ENCODE measurements around the gene JUN.

The JUN gene

DNA sequence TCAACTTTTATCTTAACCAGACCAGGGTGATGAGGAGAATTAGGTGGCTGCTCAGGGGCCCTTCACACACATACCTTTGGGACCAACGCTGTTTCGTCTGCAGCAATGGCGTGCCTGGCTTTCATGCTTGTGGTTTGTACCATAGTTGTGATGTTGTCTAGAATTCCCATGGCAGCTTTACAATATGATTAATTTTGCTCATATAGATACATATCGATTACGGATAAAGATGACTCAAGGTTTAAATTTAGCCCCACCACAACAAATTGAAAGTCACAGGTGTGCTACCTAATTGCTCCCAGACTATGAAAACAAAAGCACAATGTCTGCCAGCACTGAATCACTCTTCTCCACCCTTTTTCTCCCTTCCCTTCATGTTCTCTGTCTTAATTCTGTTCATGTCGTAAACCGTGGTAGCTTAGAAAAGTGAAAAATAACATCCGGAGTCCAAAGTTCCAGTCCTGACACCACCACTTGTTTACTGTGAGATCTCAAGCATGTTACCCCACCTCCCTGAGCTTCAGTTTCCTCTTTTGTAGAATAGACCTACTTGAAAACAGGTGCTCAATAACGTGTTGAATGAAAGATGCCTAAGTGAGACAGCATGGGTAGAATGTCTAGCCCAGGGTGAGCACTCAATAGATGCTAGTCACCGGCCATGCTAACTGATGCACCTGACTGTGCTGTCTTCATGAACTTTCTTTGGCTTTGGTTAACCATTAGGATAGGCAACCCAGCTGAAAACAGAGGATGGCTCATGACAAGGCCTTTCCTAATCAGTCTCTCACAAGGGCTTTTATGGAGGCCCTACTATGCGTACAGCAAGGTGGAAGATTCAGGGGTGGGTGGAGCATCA lies 22.1 kb upstream of the JUN start:
- Histone ChIP-seq H2AFZ (ENCODE audit: low read length) (no peak overlapping the region; the same call in 1 of the 2 replicates), H3K9ac (ENCODE audit: low read depth, low read length, poor library complexity, severe bottlenecking) (no peak overlapping the region), H3K36me3 (ENCODE audit: insufficient read depth, low read length) (no peaks in the 10 kb centered on the region), H3K27me3 (ENCODE audit: insufficient read depth, low read length, poor library complexity, severe bottlenecking) (no peaks in the 10 kb centered on the region), H3K79me2 (ENCODE audit: insufficient read depth, low read length) (no peaks in the 10 kb centered on the region), H3K9me3 (ENCODE audit: insufficient read depth, low read depth, low read length) (no peaks in the 10 kb centered on the region), H3K9me2 (replicated peaks; ENCODE audit: low read depth, low read length) (no peaks in the 10 kb centered on the region), H3K4me3 (ENCODE audit: low read length, poor library complexity, severe bottlenecking) (no peak overlapping the region), H3K4me2 (ENCODE audit: low read depth, low read length, poor library complexity, severe bottlenecking) (no peak overlapping the region), H3K4me1 (ENCODE audit: insufficient read depth, low read length, poor library complexity, severe bottlenecking) (peaks cover 7% of the 10 kb centered on the region), H3F3A (ENCODE audit: low read depth) (no peaks in the 10 kb centered on the region), H4K20me1 (ENCODE audit: insufficient read depth, low read length, poor library complexity, severe bottlenecking) (no peaks in the 10 kb centered on the region)
- TF ChIP-seq, protein P1, sequence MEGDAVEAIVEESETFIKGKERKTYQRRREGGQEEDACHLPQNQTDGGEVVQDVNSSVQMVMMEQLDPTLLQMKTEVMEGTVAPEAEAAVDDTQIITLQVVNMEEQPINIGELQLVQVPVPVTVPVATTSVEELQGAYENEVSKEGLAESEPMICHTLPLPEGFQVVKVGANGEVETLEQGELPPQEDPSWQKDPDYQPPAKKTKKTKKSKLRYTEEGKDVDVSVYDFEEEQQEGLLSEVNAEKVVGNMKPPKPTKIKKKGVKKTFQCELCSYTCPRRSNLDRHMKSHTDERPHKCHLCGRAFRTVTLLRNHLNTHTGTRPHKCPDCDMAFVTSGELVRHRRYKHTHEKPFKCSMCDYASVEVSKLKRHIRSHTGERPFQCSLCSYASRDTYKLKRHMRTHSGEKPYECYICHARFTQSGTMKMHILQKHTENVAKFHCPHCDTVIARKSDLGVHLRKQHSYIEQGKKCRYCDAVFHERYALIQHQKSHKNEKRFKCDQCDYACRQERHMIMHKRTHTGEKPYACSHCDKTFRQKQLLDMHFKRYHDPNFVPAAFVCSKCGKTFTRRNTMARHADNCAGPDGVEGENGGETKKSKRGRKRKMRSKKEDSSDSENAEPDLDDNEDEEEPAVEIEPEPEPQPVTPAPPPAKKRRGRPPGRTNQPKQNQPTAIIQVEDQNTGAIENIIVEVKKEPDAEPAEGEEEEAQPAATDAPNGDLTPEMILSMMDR (conservative IDR thresholded peaks at IDR 0.05; ENCODE audit: low read length): no peak
- no peak for TF ChIP-seq EZH2phosphoT487 (IDR thresholded peaks at IDR 0.05; ENCODE audit: borderline replicate concordance)

DNA sequence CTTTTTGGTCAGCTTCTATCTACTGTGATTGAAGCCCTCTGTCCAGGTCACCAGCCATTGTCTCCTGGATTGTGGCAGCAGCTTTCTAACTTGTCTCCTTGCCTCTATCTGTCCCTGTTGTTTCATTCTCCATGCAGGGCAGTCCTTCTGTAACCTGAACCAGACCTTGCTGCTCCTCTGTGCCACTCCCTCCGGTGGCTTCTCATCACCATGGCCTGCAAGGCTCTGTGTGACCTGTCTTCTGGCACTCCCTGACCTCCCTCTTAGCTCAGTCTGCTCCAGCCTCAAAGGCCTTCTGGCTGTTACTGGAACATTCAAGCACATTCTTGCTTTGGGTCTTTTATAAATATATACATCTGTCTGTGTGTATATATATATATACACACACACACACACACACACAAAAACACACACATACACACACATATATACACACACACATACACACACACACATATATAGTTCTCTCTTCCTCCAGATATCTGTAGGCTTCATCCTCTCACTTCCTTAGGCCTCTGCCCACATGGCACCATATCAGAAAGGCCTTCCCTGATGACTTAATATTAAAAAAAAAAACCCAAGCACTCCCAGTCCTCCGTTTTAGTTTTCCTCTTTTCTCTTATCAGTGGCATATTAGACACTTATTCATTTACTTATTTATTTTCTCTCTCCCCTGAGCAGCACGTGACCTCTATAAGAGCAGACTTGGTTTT lies 21.2 kb upstream of the JUN start:
- H3K4me1 ChIP-seq (ENCODE audit: insufficient read depth, low read length, poor library complexity, severe bottlenecking): peaks cover 6% of the 10 kb centered on the region
- H3K4me2 ChIP-seq (ENCODE audit: low read depth, low read length, poor library complexity, severe bottlenecking): no peak overlapping the region
- H3K4me3 ChIP-seq (ENCODE audit: low read length, poor library complexity, severe bottlenecking): no peak overlapping the region
- no peaks in the 10 kb centered on the region for H3K79me2 ChIP-seq (ENCODE audit: insufficient read depth, low read length)
- H4K20me1 ChIP-seq (ENCODE audit: insufficient read depth, low read length, poor library complexity, severe bottlenecking): no peaks in the 10 kb centered on the region
- H3F3A ChIP-seq (ENCODE audit: low read depth): no peaks in the 10 kb centered on the region
- no peak for TF ChIP-seq EZH2phosphoT487 (IDR thresholded peaks at IDR 0.05; ENCODE audit: borderline replicate concordance)
- TF ChIP-seq, protein P1 (conservative IDR thresholded peaks at IDR 0.05; ENCODE audit: low read length): no peak; the same call in 1 of the 2 replicates
- no peak overlapping the region for H2AFZ ChIP-seq (ENCODE audit: low read length)
- no peak overlapping the region for H3K9ac ChIP-seq (ENCODE audit: low read depth, low read length, poor library complexity, severe bottlenecking)
- no peaks in the 10 kb centered on the region for H3K27me3 ChIP-seq (ENCODE audit: insufficient read depth, low read length, poor library complexity, severe bottlenecking)
- H3K9me2 ChIP-seq (replicated peaks; ENCODE audit: low read depth, low read length): no peaks in the 10 kb centered on the region
- H3K36me3 ChIP-seq (ENCODE audit: insufficient read depth, low read length): no peaks in the 10 kb centered on the region
- no peaks in the 10 kb centered on the region for H3K9me3 ChIP-seq (ENCODE audit: insufficient read depth, low read depth, low read length)

- no peak overlapping the region for H2AFZ ChIP-seq (ENCODE audit: low read length)
- H3K27me3 ChIP-seq (ENCODE audit: insufficient read depth, low read length, poor library complexity, severe bottlenecking): no peaks in the 10 kb centered on the region
- H3K79me2 ChIP-seq (ENCODE audit: insufficient read depth, low read length): no peaks in the 10 kb centered on the region
- no peaks in the 10 kb centered on the region for H3K36me3 ChIP-seq (ENCODE audit: insufficient read depth, low read length)
- H3K4me3 ChIP-seq (ENCODE audit: low read length, poor library complexity, severe bottlenecking): no peak overlapping the region
- H3K9me3 ChIP-seq (ENCODE audit: insufficient read depth, low read depth, low read length): no peaks in the 10 kb centered on the region
- no peaks in the 10 kb centered on the region for H4K20me1 ChIP-seq (ENCODE audit: insufficient read depth, low read length, poor library complexity, severe bottlenecking)
- H3K4me1 ChIP-seq (ENCODE audit: insufficient read depth, low read length, poor library complexity, severe bottlenecking): no peaks in the 10 kb centered on the region
- TF ChIP-seq EZH2phosphoT487 (IDR thresholded peaks at IDR 0.05; ENCODE audit: borderline replicate concordance): no peak
- TF ChIP-seq, protein P1 (conservative IDR thresholded peaks at IDR 0.05; ENCODE audit: low read length): no peak
- no peaks in the 10 kb centered on the region for H3K9me2 ChIP-seq (replicated peaks; ENCODE audit: low read depth, low read length)
- no peak overlapping the region for H3K9ac ChIP-seq (ENCODE audit: low read depth, low read length, poor library complexity, severe bottlenecking)
- H3F3A ChIP-seq (ENCODE audit: low read depth): no peaks in the 10 kb centered on the region
- no peak overlapping the region for H3K4me2 ChIP-seq (ENCODE audit: low read depth, low read length, poor library complexity, severe bottlenecking)
Observed at GRCh38 chr1:58803858-58804257, 20.0 kb upstream of the JUN start.

Measured in Loucy (cell line).